RWPE2 (cell line): ENCODE measurements around the gene PRR23B.

Experiments
- ATAC-seq: fragments of 200-7000 bp; cut with Tn5 transposase; 3 replicates; pipeline ENCODE4 v1.9.1; 2021; ENCODE audit warnings: low read depth
- DNase-seq: peaks from one replicate; pipeline ENCODE4 v3.0.0-alpha.2; 2020; ENCODE audit warnings: low spot score
- H3K27ac ChIP-seq: fragments of 450-650 bp; 2 replicates; pipeline ENCODE4 v1.5.1; 2017; ENCODE audit warnings: mild to moderate bottlenecking; ENCODE audit not compliant: poor library complexity, severe bottlenecking
- H3K27me3 ChIP-seq: fragments of 250-450 bp; sonication (Bioruptor Pico); 2 replicates; pipeline ENCODE4 v1.5.1; 2021; ENCODE audit warnings: mild to moderate bottlenecking, moderate library complexity; ENCODE audit not compliant: insufficient read depth, poor library complexity, severe bottlenecking
- H3K36me3 ChIP-seq: fragments of 250-450 bp; sonication (Bioruptor Pico); 2 replicates; pipeline ENCODE4 v1.5.1; 2020; ENCODE audit warnings: low read depth, mild to moderate bottlenecking, moderate library complexity
- H3K4me1 ChIP-seq: fragments of 250-450 bp; sonication (Bioruptor Pico); 2 replicates; pipeline ENCODE4 v1.5.1; 2021; ENCODE audit warnings: mild to moderate bottlenecking, moderate library complexity; ENCODE audit not compliant: insufficient read depth, poor library complexity, severe bottlenecking
- H3K4me3 ChIP-seq: fragments of 250-450 bp; sonication (Bioruptor Pico); 2 replicates; pipeline ENCODE4 v1.5.1; 2021; ENCODE audit warnings: mild to moderate bottlenecking, moderate library complexity; ENCODE audit not compliant: severe bottlenecking
- H3K9me3 ChIP-seq: fragments of 250-450 bp; sonication (Bioruptor Pico); 2 replicates; pipeline ENCODE4 v1.5.1; 2021; ENCODE audit warnings: mild to moderate bottlenecking, moderate library complexity; ENCODE audit not compliant: severe bottlenecking
- CTCF ChIP-seq: fragments of 450-650 bp; IDR thresholded peaks from one replicate; pipeline ENCODE4 v1.5.1; 2017; ENCODE audit warnings: mild to moderate bottlenecking, moderate library complexity; ENCODE audit not compliant: poor library complexity, severe bottlenecking

PRR23B gene

GRCh38 chr3:138975351-138975750 is 45.4 kb downstream of the PRR23B start:
- Histone ChIP-seq H3K27me3 (no peaks in the 10 kb centered on the region), H3K36me3 (no peaks in the 10 kb centered on the region), H3K27ac (no peak overlapping the region), H3K4me3 (no peak overlapping the region), H3K9me3 (no peaks in the 10 kb centered on the region), H3K4me1 (no peaks in the 10 kb centered on the region)
- TF ChIP-seq CTCF = no peak
- ATAC-seq (no peak), DNase-seq (no peak)

GRCh38 chr3:138974462-138974861 is 46.3 kb downstream of the PRR23B start:
- no peak for DNase-seq
- ATAC-seq = peak; percentile 77
- H3K4me3 ChIP-seq = no peak overlapping the region
- no peaks in the 10 kb centered on the region for H3K27me3 ChIP-seq
- H3K4me1 ChIP-seq = no peaks in the 10 kb centered on the region
- TF ChIP-seq CTCF = no peak
- H3K27ac ChIP-seq = no peak overlapping the region
- no peaks in the 10 kb centered on the region for H3K9me3 ChIP-seq
- no peaks in the 10 kb centered on the region for H3K36me3 ChIP-seq

GRCh38 chr3:138972941-138973340 is 47.8 kb downstream of the PRR23B start:
- DNase-seq = no peak
- ATAC-seq = no peak
- Histone ChIP-seq H3K4me3 (no peak overlapping the region), H3K9me3 (no peaks in the 10 kb centered on the region), H3K27ac (no peak overlapping the region), H3K27me3 (no peaks in the 10 kb centered on the region), H3K4me1 (no peaks in the 10 kb centered on the region), H3K36me3 (no peaks in the 10 kb centered on the region)
- no peak for TF ChIP-seq CTCF

GRCh38 chr3:138971766-138972320 is 48.9 kb downstream of the PRR23B start:
- Histone ChIP-seq H3K27me3 (no peaks in the 10 kb centered on the region), H3K4me3 (no peak overlapping the region), H3K36me3 (no peaks in the 10 kb centered on the region), H3K27ac (no peak overlapping the region), H3K9me3 (no peaks in the 10 kb centered on the region), H3K4me1 (no peaks in the 10 kb centered on the region)
- DNase-seq = no peak
- no peak for ATAC-seq
- no peak for TF ChIP-seq CTCF
